ENCODE measurements around the gene PCSK2. TPM values are rescaled to one million over a fixed set of nuclear protein-coding genes. Genes with fewer than 3 reads are reported as not detected.

PCSK2 gene
- total RNA-seq, 1 experiment from 2014 or later, result not detected

DNA sequence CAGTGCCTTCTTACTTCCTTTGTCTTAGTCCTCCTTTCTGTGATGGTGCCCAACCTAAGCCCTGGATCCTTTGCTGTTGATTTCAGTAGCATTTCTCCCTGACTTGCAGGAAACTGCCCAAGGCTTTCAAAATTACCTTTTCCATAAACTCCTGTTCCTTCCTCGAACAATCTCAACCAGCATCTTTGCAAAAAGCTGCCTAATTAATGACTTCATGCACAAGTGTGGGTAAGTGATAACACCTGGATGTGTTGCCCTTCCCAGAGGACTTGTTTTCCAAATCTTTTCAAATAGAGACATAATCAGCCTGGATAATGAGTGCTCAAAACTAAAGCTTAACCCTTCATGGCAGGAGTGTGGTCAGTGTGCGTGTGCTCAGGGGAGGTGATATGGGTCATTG, 118.0 kb downstream of the PCSK2 start:
- Mint-ChIP-seq H3K27ac (ENCODE audit: unreplicated experiment) (no peak overlapping the region), H3K4me1 (ENCODE audit: low read depth, unreplicated experiment) (no peaks in the 10 kb centered on the region), H3K27me3 (ENCODE audit: insufficient read depth, unreplicated experiment) (peaks cover 41% of the 10 kb centered on the region), H3K36me3 (ENCODE audit: insufficient read depth, unreplicated experiment) (no peaks in the 10 kb centered on the region), H3K9me3 (ENCODE audit: unreplicated experiment) (no peaks in the 10 kb centered on the region), H3K4me3 (ENCODE audit: unreplicated experiment) (no peak overlapping the region)
- Histone ChIP-seq H3K4me3 (ENCODE audit: low read depth, low read length) (no peak overlapping the region), H3K4me1 (no peaks in the 10 kb centered on the region), H3K27me3 (replicated peaks; ENCODE audit: control insufficient read depth, insufficient read depth, low read length) (no peaks in the 10 kb centered on the region; the same call in none of the 2 replicates), H3K9me3 (no peaks in the 10 kb centered on the region; the same call in 1 of the 2 replicates), H3K36me3 (ENCODE audit: control insufficient read depth, insufficient read depth, low read length) (no peaks in the 10 kb centered on the region)
- POLR2A ChIA-PET, result no interaction called here
- CTCF ChIA-PET, result no interaction called here
- no TSS peak for BruUV-seq (replicated peaks)
- intact Hi-C loops (cut with micrococcal nuclease; ENCODE audit: unreplicated experiment), result no loop called here
- DNase-seq, result no peak
- TF ChIP-seq, protein P1, sequence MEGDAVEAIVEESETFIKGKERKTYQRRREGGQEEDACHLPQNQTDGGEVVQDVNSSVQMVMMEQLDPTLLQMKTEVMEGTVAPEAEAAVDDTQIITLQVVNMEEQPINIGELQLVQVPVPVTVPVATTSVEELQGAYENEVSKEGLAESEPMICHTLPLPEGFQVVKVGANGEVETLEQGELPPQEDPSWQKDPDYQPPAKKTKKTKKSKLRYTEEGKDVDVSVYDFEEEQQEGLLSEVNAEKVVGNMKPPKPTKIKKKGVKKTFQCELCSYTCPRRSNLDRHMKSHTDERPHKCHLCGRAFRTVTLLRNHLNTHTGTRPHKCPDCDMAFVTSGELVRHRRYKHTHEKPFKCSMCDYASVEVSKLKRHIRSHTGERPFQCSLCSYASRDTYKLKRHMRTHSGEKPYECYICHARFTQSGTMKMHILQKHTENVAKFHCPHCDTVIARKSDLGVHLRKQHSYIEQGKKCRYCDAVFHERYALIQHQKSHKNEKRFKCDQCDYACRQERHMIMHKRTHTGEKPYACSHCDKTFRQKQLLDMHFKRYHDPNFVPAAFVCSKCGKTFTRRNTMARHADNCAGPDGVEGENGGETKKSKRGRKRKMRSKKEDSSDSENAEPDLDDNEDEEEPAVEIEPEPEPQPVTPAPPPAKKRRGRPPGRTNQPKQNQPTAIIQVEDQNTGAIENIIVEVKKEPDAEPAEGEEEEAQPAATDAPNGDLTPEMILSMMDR (IDR thresholded peaks at IDR 0.05; ENCODE audit: insufficient read depth in 1 of 2, low read depth in 1 of 2, low read length in 1 of 2, severe bottlenecking in 1 of 2, unreplicated experiment in 1 of 2), result no peak

DNA sequence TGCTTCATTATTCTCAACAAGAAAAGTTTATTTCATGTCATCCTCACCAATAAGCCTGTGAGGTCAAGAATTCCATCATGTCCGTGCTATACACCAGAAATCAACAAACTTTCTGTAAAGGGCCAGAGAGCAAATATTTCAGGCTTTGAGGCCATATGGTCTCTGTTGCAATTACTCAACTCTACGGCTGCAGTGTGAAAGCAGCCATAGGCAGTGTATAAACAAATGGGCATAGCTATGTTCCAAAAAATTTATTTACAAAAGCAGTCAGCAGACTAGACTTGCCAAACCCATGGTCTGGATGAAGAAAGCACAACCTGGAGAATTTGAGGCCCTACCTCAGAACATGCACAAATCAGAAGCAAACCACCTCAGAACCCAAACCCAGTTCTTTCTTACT, 118.5 kb downstream of the PCSK2 start:
- no peak overlapping the region for H3K4me3 ChIP-seq (ENCODE audit: low read depth, low read length)
- Mint-ChIP-seq H3K4me3 (ENCODE audit: unreplicated experiment) (no peak overlapping the region), H3K27me3 (ENCODE audit: insufficient read depth, unreplicated experiment) (peaks cover 42% of the 10 kb centered on the region), H3K36me3 (ENCODE audit: insufficient read depth, unreplicated experiment) (no peaks in the 10 kb centered on the region), H3K9me3 (ENCODE audit: unreplicated experiment) (no peaks in the 10 kb centered on the region), H3K4me1 (ENCODE audit: low read depth, unreplicated experiment) (no peaks in the 10 kb centered on the region), H3K27ac (ENCODE audit: unreplicated experiment) (no peak overlapping the region)
- TF ChIP-seq, protein P1 (IDR thresholded peaks at IDR 0.05; ENCODE audit: insufficient read depth in 1 of 2, low read depth in 1 of 2, low read length in 1 of 2, severe bottlenecking in 1 of 2, unreplicated experiment in 1 of 2), result no peak
- POLR2A ChIA-PET, result no interaction called here
- no peaks in the 10 kb centered on the region; the same call in none of the 2 replicates for H3K27me3 ChIP-seq (replicated peaks; ENCODE audit: control insufficient read depth, insufficient read depth, low read length)
- H3K36me3 ChIP-seq (ENCODE audit: control insufficient read depth, insufficient read depth, low read length), result no peaks in the 10 kb centered on the region
- intact Hi-C loops (cut with micrococcal nuclease; ENCODE audit: unreplicated experiment), result no loop called here
- BruUV-seq (replicated peaks), result no TSS peak
- no peaks in the 10 kb centered on the region for H3K4me1 ChIP-seq
- CTCF ChIA-PET, result no interaction called here
- DNase-seq, result no peak
- no peaks in the 10 kb centered on the region; the same call in 1 of the 2 replicates for H3K9me3 ChIP-seq

DNA sequence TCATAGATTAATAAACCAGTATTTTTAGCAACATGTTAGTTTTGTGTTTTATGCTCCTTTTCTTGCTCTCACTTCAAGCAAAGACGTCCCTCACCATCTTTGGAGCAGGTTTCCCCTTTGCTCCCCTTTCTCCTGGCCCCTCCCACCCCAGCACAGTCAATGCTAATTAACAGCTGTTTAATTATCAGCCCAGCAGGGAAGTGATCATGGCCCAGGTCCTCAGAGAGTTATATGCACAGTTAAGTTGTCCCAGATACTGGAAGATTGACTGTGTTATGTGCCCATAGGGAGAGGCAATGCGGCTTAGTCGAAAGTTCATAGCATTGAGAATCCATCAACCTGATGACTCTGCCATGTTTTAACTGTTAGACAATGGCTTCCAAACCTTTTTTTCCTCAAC, 123.5 kb downstream of the PCSK2 start:
- H3K4me3 Mint-ChIP-seq (ENCODE audit: unreplicated experiment), result no peak overlapping the region
- H3K27me3 Mint-ChIP-seq (ENCODE audit: insufficient read depth, unreplicated experiment), result peaks cover 38% of the 10 kb centered on the region
- H3K36me3 ChIP-seq (ENCODE audit: control insufficient read depth, insufficient read depth, low read length), result no peaks in the 10 kb centered on the region
- ChIA-PET POLR2A (no interaction called here), CTCF (no interaction called here)
- no peaks in the 10 kb centered on the region; the same call in none of the 2 replicates for H3K27me3 ChIP-seq (replicated peaks; ENCODE audit: control insufficient read depth, insufficient read depth, low read length)
- H3K9me3 Mint-ChIP-seq (ENCODE audit: unreplicated experiment), result no peaks in the 10 kb centered on the region
- intact Hi-C loops (cut with micrococcal nuclease; ENCODE audit: unreplicated experiment), result no loop called here
- no peaks in the 10 kb centered on the region for H3K4me1 Mint-ChIP-seq (ENCODE audit: low read depth, unreplicated experiment)
- H3K9me3 ChIP-seq, result no peaks in the 10 kb centered on the region
- no TSS peak for BruUV-seq (replicated peaks)
- H3K4me3 ChIP-seq (ENCODE audit: low read depth, low read length), result no peak overlapping the region
- no peaks in the 10 kb centered on the region for H3K36me3 Mint-ChIP-seq (ENCODE audit: insufficient read depth, unreplicated experiment)
- H3K4me1 ChIP-seq, result no peaks in the 10 kb centered on the region
- TF ChIP-seq, protein P1 (IDR thresholded peaks at IDR 0.05; ENCODE audit: insufficient read depth in 1 of 2, low read depth in 1 of 2, low read length in 1 of 2, severe bottlenecking in 1 of 2, unreplicated experiment in 1 of 2), result no peak
- DNase-seq, result no peak
- H3K27ac Mint-ChIP-seq (ENCODE audit: unreplicated experiment), result no peak overlapping the region
